Posterior cingulate gyrus (tissue), 11 donors: ENCODE data around the gene CXCR2.
"Not testable (repeated sequence)": the region's sequence is repeated elsewhere in the genome, so short reads cannot be mapped to it uniquely, and the experiment has no call there.

Experiments
- DNase-seq, 10 donors: peaks; one replicate each; pipeline versions ENCODE4 v3.0.0 to v3.0.0-alpha.2; 2020 to 2021; ENCODE audit warnings: mixed read lengths in 3 of 10
- intact Hi-C: fragments of 100-400 bp; cut with DNase I; formaldehyde crosslinking; loops from one replicate; pipeline ENCODE4 v1.15.1; 2023

Gene CXCR2

GRCh38 chr2:218125626-218126080, at the start of gene CXCR2:
CXCR2 (plus strand) TSS chr2:218126028; CDS start chr2:218134802, 8,774 bp downstream.
- intact Hi-C loops = no loop called here
- DNase-seq = no peak

- intact Hi-C loops = no loop called here
- peak in 2 of 10 donors; percentile 19 to 35 for DNase-seq
Measured at GRCh38 chr2:218077464-218078216, 48.2 kb upstream of the CXCR2 start.

- peak in 1 of 10 donors; percentile 24 for DNase-seq
- intact Hi-C loops = no loop called here
Measured at GRCh38 chr2:218079943-218080913, 45.6 kb upstream of the CXCR2 start.

- intact Hi-C loops = no loop called here
Measured at GRCh38 chr2:218081063-218081462, 44.8 kb upstream of the CXCR2 start.

GRCh38 chr2:218081695-218082094, 44.1 kb upstream of the CXCR2 start:
- no peak for DNase-seq
- intact Hi-C loops = no loop called here

More at GRCh38 chr2:218081063-218081462, 44.8 kb upstream of the CXCR2 start:
- no peak for DNase-seq

- peak in 1 of 10 donors; percentile 39 for DNase-seq
- intact Hi-C loops = no loop called here
Measured at GRCh38 chr2:218082586-218083351, 43.1 kb upstream of the CXCR2 start.

GRCh38 chr2:218083352-218083676, 42.5 kb upstream of the CXCR2 start:
- no peak for DNase-seq
- intact Hi-C loops = no loop called here

GRCh38 chr2:218086478-218086877, 39.4 kb upstream of the CXCR2 start:
- intact Hi-C loops = no loop called here
- no peak for DNase-seq

- no peak for DNase-seq
- intact Hi-C loops = no loop called here
Measured at GRCh38 chr2:218089259-218089658, 36.6 kb upstream of the CXCR2 start.

GRCh38 chr2:218091746-218092145, 34.1 kb upstream of the CXCR2 start:
- intact Hi-C loops = no loop called here
- DNase-seq = no peak

- no peak for DNase-seq
- intact Hi-C loops = no loop called here
Measured at GRCh38 chr2:218093879-218094278, 31.9 kb upstream of the CXCR2 start.

GRCh38 chr2:218095853-218096252, 30.0 kb upstream of the CXCR2 start:
- DNase-seq = no peak
- intact Hi-C loops = no loop called here

GRCh38 chr2:218097975-218098374, 27.9 kb upstream of the CXCR2 start:
- intact Hi-C loops = no loop called here
- no peak for DNase-seq

- DNase-seq, intact Hi-C loops: not testable (repeated sequence)
Measured at GRCh38 chr2:218108834-218109233, 17.0 kb upstream of the CXCR2 start.

- DNase-seq, intact Hi-C loops: not testable (repeated sequence)
Measured at GRCh38 chr2:218121789-218122188, 4.0 kb upstream of the CXCR2 start.

GRCh38 chr2:218122286-218122685, 3.5 kb upstream of the CXCR2 start:
- DNase-seq, intact Hi-C loops: not testable (repeated sequence)

GRCh38 chr2:218123986-218124385, 1.8 kb upstream of the CXCR2 start:
- intact Hi-C loops = no loop called here
- DNase-seq = no peak

GRCh38 chr2:218125095-218125494, 733 bp upstream of the CXCR2 start:
- no peak for DNase-seq
- intact Hi-C loops = no loop called here

GRCh38 chr2:218127929-218128455, 2.2 kb downstream of the CXCR2 start:
- no peak for DNase-seq
- intact Hi-C loops = no loop called here

- no peak for DNase-seq
Measured at GRCh38 chr2:218128781-218129457, 3.1 kb downstream of the CXCR2 start.

More at GRCh38 chr2:218128781-218129457, 3.1 kb downstream of the CXCR2 start:
- intact Hi-C loops = no loop called here
